ENCODE measurements around the gene EIF2S1.

EIF2S1 gene

DNA sequence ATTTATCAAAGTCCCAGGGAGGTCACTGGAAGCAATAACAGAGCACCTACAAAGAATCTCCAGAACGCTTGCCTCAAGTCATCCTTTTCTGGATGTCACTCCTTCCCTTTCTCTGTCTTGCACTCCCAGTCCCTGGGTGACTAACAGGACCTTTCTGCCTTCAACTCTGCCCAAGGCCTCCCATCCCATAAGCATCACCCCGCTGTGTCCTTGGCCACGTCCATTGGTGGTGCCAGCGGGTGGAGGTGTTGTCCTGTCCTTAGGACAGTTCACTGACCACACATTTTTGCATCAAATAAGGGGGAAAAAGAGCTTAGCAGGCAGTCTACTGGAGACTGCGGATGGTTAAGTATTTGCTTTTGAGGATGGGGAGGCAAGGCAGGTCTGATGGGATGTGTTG, 75.5 kb downstream of the EIF2S1 start:
- DNase-seq (ENCODE audit: low read depth), result no peak
- no peak overlapping the region for H3K4me3 ChIP-seq (ENCODE audit: control insufficient read depth, low read depth, low read length)
- TF ChIP-seq CTCF (conservative IDR thresholded peaks at IDR 0.05; ENCODE audit: control insufficient read depth, insufficient read depth, low read depth, low read length), result no peak
